ENCODE results near the gene GARNL3. TPM values are rescaled to one million over a fixed set of nuclear protein-coding genes. Genes with fewer than 3 reads are reported as not detected.

Gene GARNL3
- total RNA-seq, 4 donors from 2014 or later, result 9.3 to 20.9 (median 14.7) TPM

GRCh38 chr9:127303830-127304229, 39.3 kb downstream of the GARNL3 start:
- no peak for TF ChIP-seq CTCF (IDR thresholded peaks at IDR 0.05; ENCODE audit: low read depth)

- no peak for TF ChIP-seq CTCF (IDR thresholded peaks at IDR 0.05; ENCODE audit: low read depth)
Observed at GRCh38 chr9:127305206-127305837, 40.7 kb downstream of the GARNL3 start.

- TF ChIP-seq CTCF (IDR thresholded peaks at IDR 0.05; ENCODE audit: low read depth), result no peak
Observed at GRCh38 chr9:127305838-127306226, 41.3 kb downstream of the GARNL3 start.

- TF ChIP-seq CTCF (IDR thresholded peaks at IDR 0.05; ENCODE audit: low read depth), result no peak
Observed at GRCh38 chr9:127307802-127308201, 43.2 kb downstream of the GARNL3 start.

- no peak for TF ChIP-seq CTCF (IDR thresholded peaks at IDR 0.05; ENCODE audit: low read depth)
Observed at GRCh38 chr9:127308652-127309434, 44.3 kb downstream of the GARNL3 start.

- TF ChIP-seq CTCF (IDR thresholded peaks at IDR 0.05; ENCODE audit: low read depth), result no peak
Observed at GRCh38 chr9:127309715-127310114, 45.1 kb downstream of the GARNL3 start.

GRCh38 chr9:127311239-127311741, 46.7 kb downstream of the GARNL3 start:
- no peak for TF ChIP-seq CTCF (IDR thresholded peaks at IDR 0.05; ENCODE audit: low read depth)
